Activated T-cell treated with anti-CD3 and anti-CD28 coated beads, Interleukin-2, amount 50 U/mL, for 24 hours (primary cell): Measurements from ENCODE around the gene GORASP1.

Source experiments
- DNase-seq: peaks from one replicate; pipeline ENCODE4 v3.0.0-alpha.2; 2020
- H3K27ac Mint-ChIP-seq: 2 replicates; pipeline ENCODE4 v1.8.0; 2020; ENCODE audit warnings: mild to moderate bottlenecking, mixed read lengths
- H3K27me3 Mint-ChIP-seq: 2 replicates; pipeline ENCODE4 v1.8.0; 2020; ENCODE audit warnings: mixed read lengths
- H3K36me3 Mint-ChIP-seq: 2 replicates; pipeline ENCODE4 v1.8.0; 2020; ENCODE audit warnings: low read depth, mixed read lengths
- H3K4me1 Mint-ChIP-seq: 2 replicates; pipeline ENCODE4 v1.8.0; 2020; ENCODE audit warnings: low read depth, mixed read lengths
- H3K4me3 Mint-ChIP-seq: 2 replicates; pipeline ENCODE4 v1.8.0; 2020; ENCODE audit warnings: mild to moderate bottlenecking, moderate library complexity, mixed read lengths
- H3K9me3 Mint-ChIP-seq: 2 replicates; pipeline ENCODE4 v1.8.0; 2020; ENCODE audit warnings: mixed read lengths

The GORASP1 gene

GRCh38 chr3:39094851-39095677 lies 12.4 kb downstream of the GORASP1 start:
- no peak overlapping the region for H3K4me3 Mint-ChIP-seq
- H3K27ac Mint-ChIP-seq, result peak overlapping the region; percentile 65
- DNase-seq, result no peak
- peaks cover 91% of the 10 kb centered on the region for H3K36me3 Mint-ChIP-seq
- peaks cover 6% of the 10 kb centered on the region for H3K4me1 Mint-ChIP-seq
- H3K9me3 Mint-ChIP-seq, result no peaks in the 10 kb centered on the region
- no peaks in the 10 kb centered on the region for H3K27me3 Mint-ChIP-seq

- peak overlapping the region; percentile 64 for H3K27ac Mint-ChIP-seq
- no peaks in the 10 kb centered on the region for H3K27me3 Mint-ChIP-seq
- H3K4me1 Mint-ChIP-seq, result peaks cover 6% of the 10 kb centered on the region
- H3K9me3 Mint-ChIP-seq, result no peaks in the 10 kb centered on the region
- no peak overlapping the region for H3K4me3 Mint-ChIP-seq
- peaks cover 87% of the 10 kb centered on the region for H3K36me3 Mint-ChIP-seq
- no peak for DNase-seq
Observed at GRCh38 chr3:39090922-39091321, 16.5 kb downstream of the GORASP1 start.

GRCh38 chr3:39088889-39089288 lies 18.5 kb downstream of the GORASP1 start:
- Mint-ChIP-seq H3K27ac (no peak overlapping the region), H3K36me3 (peaks cover 81% of the 10 kb centered on the region)

GRCh38 chr3:39088456-39088855 lies 19.0 kb downstream of the GORASP1 start:
- Mint-ChIP-seq H3K27ac (peak overlapping the region; percentile 74), H3K4me3 (no peak overlapping the region), H3K36me3 (peaks cover 82% of the 10 kb centered on the region), H3K27me3 (no peaks in the 10 kb centered on the region), H3K9me3 (no peaks in the 10 kb centered on the region), H3K4me1 (peaks cover 7% of the 10 kb centered on the region)
- no peak for DNase-seq

More at GRCh38 chr3:39088889-39089288, 18.5 kb downstream of the GORASP1 start:
- Mint-ChIP-seq H3K9me3 (no peaks in the 10 kb centered on the region), H3K4me1 (peaks cover 6% of the 10 kb centered on the region), H3K27me3 (no peaks in the 10 kb centered on the region), H3K4me3 (no peak overlapping the region)
- DNase-seq, result no peak

GRCh38 chr3:39086144-39086543 lies 21.3 kb downstream of the GORASP1 start:
- H3K4me3 Mint-ChIP-seq, result no peak overlapping the region
- DNase-seq, result no peak
- peaks cover 84% of the 10 kb centered on the region for H3K36me3 Mint-ChIP-seq
- H3K27me3 Mint-ChIP-seq, result no peaks in the 10 kb centered on the region
- H3K4me1 Mint-ChIP-seq, result peaks cover 23% of the 10 kb centered on the region
- no peaks in the 10 kb centered on the region for H3K9me3 Mint-ChIP-seq
- peak overlapping the region; percentile 74 for H3K27ac Mint-ChIP-seq

- peaks cover 67% of the 10 kb centered on the region for H3K36me3 Mint-ChIP-seq
Observed at GRCh38 chr3:39082666-39083313, 24.6 kb downstream of the GORASP1 start.

GRCh38 chr3:39080026-39080425 lies 27.4 kb downstream of the GORASP1 start:
- peaks cover 26% of the 10 kb centered on the region for H3K4me1 Mint-ChIP-seq
- H3K27me3 Mint-ChIP-seq, result no peaks in the 10 kb centered on the region
- DNase-seq, result no peak
- no peak overlapping the region for H3K27ac Mint-ChIP-seq
- no peak overlapping the region for H3K4me3 Mint-ChIP-seq
- H3K9me3 Mint-ChIP-seq, result no peaks in the 10 kb centered on the region
- peaks cover 66% of the 10 kb centered on the region for H3K36me3 Mint-ChIP-seq

More at GRCh38 chr3:39082666-39083313, 24.6 kb downstream of the GORASP1 start:
- no peaks in the 10 kb centered on the region for H3K27me3 Mint-ChIP-seq
- no peak overlapping the region for H3K4me3 Mint-ChIP-seq
- H3K4me1 Mint-ChIP-seq, result peaks cover 18% of the 10 kb centered on the region
- DNase-seq, result no peak
- no peaks in the 10 kb centered on the region for H3K9me3 Mint-ChIP-seq
- H3K27ac Mint-ChIP-seq, result peak overlapping the region; percentile 82

GRCh38 chr3:39079530-39079929 lies 27.9 kb downstream of the GORASP1 start:
- H3K4me1 Mint-ChIP-seq, result peaks cover 27% of the 10 kb centered on the region
- H3K36me3 Mint-ChIP-seq, result peaks cover 69% of the 10 kb centered on the region
- no peak for DNase-seq
- H3K9me3 Mint-ChIP-seq, result no peaks in the 10 kb centered on the region
- no peaks in the 10 kb centered on the region for H3K27me3 Mint-ChIP-seq
- no peak overlapping the region for H3K4me3 Mint-ChIP-seq
- no peak overlapping the region for H3K27ac Mint-ChIP-seq

GRCh38 chr3:39075910-39076309 lies 31.5 kb downstream of the GORASP1 start:
- DNase-seq, result no peak
- Mint-ChIP-seq H3K27ac (peak overlapping the region; percentile 20), H3K9me3 (no peaks in the 10 kb centered on the region), H3K27me3 (no peaks in the 10 kb centered on the region), H3K4me1 (peaks cover 9% of the 10 kb centered on the region), H3K36me3 (peaks cover 75% of the 10 kb centered on the region), H3K4me3 (no peak overlapping the region)

- no peaks in the 10 kb centered on the region for H3K27me3 Mint-ChIP-seq
- H3K4me3 Mint-ChIP-seq, result no peak overlapping the region
- peaks cover 9% of the 10 kb centered on the region for H3K4me1 Mint-ChIP-seq
- no peak overlapping the region for H3K27ac Mint-ChIP-seq
- no peak for DNase-seq
- H3K36me3 Mint-ChIP-seq, result peaks cover 77% of the 10 kb centered on the region
- H3K9me3 Mint-ChIP-seq, result no peaks in the 10 kb centered on the region
Observed at GRCh38 chr3:39068556-39068955, 38.9 kb downstream of the GORASP1 start.

GRCh38 chr3:39067286-39067685 lies 40.1 kb downstream of the GORASP1 start:
- H3K27ac Mint-ChIP-seq, result peak overlapping the region; percentile 31

GRCh38 chr3:39065197-39065596 lies 42.2 kb downstream of the GORASP1 start:
- no peak for DNase-seq
- H3K27me3 Mint-ChIP-seq, result no peaks in the 10 kb centered on the region
- H3K27ac Mint-ChIP-seq, result peak overlapping the region; percentile 46
- no peak overlapping the region for H3K4me3 Mint-ChIP-seq
- H3K9me3 Mint-ChIP-seq, result no peaks in the 10 kb centered on the region
- peaks cover 29% of the 10 kb centered on the region for H3K4me1 Mint-ChIP-seq
- H3K36me3 Mint-ChIP-seq, result peaks cover 50% of the 10 kb centered on the region

More at GRCh38 chr3:39067286-39067685, 40.1 kb downstream of the GORASP1 start:
- H3K9me3 Mint-ChIP-seq, result no peaks in the 10 kb centered on the region
- peaks cover 68% of the 10 kb centered on the region for H3K36me3 Mint-ChIP-seq
- no peaks in the 10 kb centered on the region for H3K27me3 Mint-ChIP-seq
- DNase-seq, result no peak
- H3K4me1 Mint-ChIP-seq, result peaks cover 17% of the 10 kb centered on the region
- H3K4me3 Mint-ChIP-seq, result no peak overlapping the region

- H3K9me3 Mint-ChIP-seq, result no peaks in the 10 kb centered on the region
- peak overlapping the region; percentile 46 for H3K27ac Mint-ChIP-seq
- H3K27me3 Mint-ChIP-seq, result no peaks in the 10 kb centered on the region
- H3K4me3 Mint-ChIP-seq, result no peak overlapping the region
- H3K36me3 Mint-ChIP-seq, result peaks cover 45% of the 10 kb centered on the region
- no peak for DNase-seq
- peaks cover 29% of the 10 kb centered on the region for H3K4me1 Mint-ChIP-seq
Observed at GRCh38 chr3:39064646-39065045, 42.8 kb downstream of the GORASP1 start.

GRCh38 chr3:39063143-39063542 lies 44.3 kb downstream of the GORASP1 start:
- H3K27ac Mint-ChIP-seq, result no peak overlapping the region
- no peaks in the 10 kb centered on the region for H3K27me3 Mint-ChIP-seq
- H3K4me3 Mint-ChIP-seq, result no peak overlapping the region
- H3K36me3 Mint-ChIP-seq, result peaks cover 34% of the 10 kb centered on the region
- H3K9me3 Mint-ChIP-seq, result no peaks in the 10 kb centered on the region
- H3K4me1 Mint-ChIP-seq, result peaks cover 40% of the 10 kb centered on the region
- DNase-seq, result no peak

- no peaks in the 10 kb centered on the region for H3K9me3 Mint-ChIP-seq
- H3K4me3 Mint-ChIP-seq, result no peak overlapping the region
- peak overlapping the region; percentile 49 for H3K27ac Mint-ChIP-seq
- no peak for DNase-seq
- H3K27me3 Mint-ChIP-seq, result no peaks in the 10 kb centered on the region
- peaks cover 27% of the 10 kb centered on the region for H3K36me3 Mint-ChIP-seq
- peaks cover 41% of the 10 kb centered on the region for H3K4me1 Mint-ChIP-seq
Observed at GRCh38 chr3:39062180-39062579, 45.2 kb downstream of the GORASP1 start.
